HFF-Myc (cell line): ENCODE results near the gene LDLRAD4.
"Not testable (repeated sequence)": the region's sequence is repeated elsewhere in the genome, so short reads cannot be mapped to it uniquely, and the experiment has no call there.

Experiments
- DNase-seq: peaks from one replicate; pipeline ENCODE4 v3.0.0-alpha.2; 2011; ENCODE audit warnings: low read depth; ENCODE audit errors: extremely low read depth
- H3K4me3 ChIP-seq: replicated peaks from 2 replicates; pipeline ENCODE4 v1.5.1; 2011; ENCODE audit warnings: low read depth, mild to moderate bottlenecking, control low read depth, low read length
- TF ChIP-seq, protein P1 (sequence below): IDR thresholded peaks from 2 replicates; pipeline ENCODE4 v1.5.1; 2012; ENCODE audit warnings: mild to moderate bottlenecking, low read depth, low read length, control low read depth; ENCODE audit errors: missing control alignments

The LDLRAD4 gene

DNA sequence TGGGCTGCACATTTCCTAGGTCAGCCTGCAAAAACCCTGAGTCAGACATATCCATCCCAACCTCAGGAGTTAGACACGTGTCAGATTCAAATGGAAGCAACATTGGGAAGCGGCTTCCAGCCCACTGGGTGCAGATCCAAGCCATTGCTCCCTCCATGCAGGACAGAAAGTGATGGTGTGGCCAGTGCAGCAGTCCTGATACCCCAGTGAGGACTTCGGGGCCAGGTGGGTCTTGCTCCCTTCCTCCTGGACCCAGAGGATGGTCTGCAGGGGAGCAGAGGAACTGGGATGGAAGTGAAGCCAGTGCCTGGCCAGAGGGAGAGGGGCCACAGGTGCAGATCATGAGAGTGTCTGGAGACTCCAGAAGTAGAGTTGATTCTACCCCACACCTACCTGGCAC lies 255.8 kb downstream of the LDLRAD4 start:
- DNase-seq = no peak
- H3K4me3 ChIP-seq = no peak overlapping the region
- TF ChIP-seq, protein P1, sequence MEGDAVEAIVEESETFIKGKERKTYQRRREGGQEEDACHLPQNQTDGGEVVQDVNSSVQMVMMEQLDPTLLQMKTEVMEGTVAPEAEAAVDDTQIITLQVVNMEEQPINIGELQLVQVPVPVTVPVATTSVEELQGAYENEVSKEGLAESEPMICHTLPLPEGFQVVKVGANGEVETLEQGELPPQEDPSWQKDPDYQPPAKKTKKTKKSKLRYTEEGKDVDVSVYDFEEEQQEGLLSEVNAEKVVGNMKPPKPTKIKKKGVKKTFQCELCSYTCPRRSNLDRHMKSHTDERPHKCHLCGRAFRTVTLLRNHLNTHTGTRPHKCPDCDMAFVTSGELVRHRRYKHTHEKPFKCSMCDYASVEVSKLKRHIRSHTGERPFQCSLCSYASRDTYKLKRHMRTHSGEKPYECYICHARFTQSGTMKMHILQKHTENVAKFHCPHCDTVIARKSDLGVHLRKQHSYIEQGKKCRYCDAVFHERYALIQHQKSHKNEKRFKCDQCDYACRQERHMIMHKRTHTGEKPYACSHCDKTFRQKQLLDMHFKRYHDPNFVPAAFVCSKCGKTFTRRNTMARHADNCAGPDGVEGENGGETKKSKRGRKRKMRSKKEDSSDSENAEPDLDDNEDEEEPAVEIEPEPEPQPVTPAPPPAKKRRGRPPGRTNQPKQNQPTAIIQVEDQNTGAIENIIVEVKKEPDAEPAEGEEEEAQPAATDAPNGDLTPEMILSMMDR = no peak

DNA sequence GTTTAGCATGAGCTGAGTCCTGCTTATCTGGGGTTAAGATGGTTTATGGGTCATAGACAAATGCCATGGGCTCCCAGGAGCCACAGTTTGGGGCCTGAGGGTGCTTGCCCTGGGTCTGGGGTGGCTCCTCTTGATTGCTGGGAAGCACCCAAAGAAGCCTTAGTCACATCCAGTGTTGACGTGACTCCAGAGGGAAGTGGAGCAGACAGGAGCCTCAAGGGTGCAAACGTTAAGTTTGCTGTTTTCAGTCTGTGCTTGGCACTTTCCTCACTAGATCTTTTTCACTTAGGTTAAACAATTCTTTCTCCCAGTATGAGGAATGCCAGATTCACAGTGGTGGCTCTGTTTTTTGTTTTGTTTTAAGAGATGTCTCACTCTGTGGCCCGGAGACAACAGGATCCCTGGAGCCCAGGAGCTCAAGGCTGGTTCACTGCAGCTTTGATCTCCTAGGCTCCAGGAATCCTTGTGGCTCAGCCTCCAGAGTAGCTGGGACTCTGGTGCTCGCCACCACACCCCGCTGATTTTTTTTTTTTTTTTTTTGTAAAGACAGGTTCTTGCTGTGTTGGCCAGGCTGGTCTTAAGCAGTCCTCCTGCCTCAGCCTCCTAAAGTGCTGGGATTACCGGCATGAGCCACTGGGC lies 256.5 kb downstream of the LDLRAD4 start:
- TF ChIP-seq, protein P1 = no peak
- no peak for DNase-seq
- no peak overlapping the region for H3K4me3 ChIP-seq

DNA sequence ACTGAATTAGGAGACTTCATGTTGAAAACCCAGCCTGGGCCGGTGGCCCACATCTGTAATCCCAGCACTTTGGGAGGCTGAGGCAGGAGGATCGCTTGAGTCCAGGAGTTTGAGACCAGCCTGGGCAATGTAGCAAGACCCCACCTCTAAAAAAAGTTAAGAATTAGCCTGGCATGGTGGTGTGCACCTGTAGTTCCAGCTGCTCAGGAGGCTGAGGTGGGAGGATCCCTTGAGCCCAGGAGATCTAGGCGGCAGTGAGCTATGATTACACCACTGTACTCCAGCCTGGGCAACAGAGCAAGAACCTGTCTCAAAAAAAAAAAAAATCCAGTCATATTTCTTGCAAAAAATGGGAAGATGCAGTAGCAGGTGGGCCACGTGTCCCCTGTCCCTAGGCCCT lies 257.8 kb downstream of the LDLRAD4 start:
- not testable (repeated sequence) for H3K4me3 ChIP-seq, DNase-seq

DNA sequence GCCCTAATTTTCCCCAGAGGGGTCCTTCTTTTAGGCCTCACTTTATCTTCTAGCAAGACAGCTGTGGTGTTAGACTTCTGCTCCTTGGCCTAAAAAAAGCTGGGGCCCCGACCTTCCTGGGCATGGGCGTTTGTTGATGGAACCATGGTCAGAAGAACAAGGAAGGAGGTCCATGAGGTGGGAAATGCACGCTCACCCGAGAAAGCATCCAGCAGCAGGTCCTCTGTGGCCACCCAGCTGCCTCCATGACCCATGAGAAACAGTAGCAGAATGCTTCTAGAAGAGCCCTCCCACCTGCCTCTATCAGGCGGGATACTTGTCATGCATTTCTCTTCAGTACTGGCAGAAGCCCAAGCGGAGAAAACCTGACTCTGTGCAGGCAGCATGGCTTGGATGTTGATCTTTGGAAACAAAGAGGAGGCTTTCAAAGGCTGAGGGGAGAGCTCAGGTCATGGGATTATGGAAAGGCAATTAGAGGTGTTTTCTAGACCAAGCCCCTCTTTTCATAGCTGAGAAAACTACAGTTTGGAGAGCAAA lies 258.7 kb downstream of the LDLRAD4 start:
- H3K4me3 ChIP-seq = no peak overlapping the region
- DNase-seq = no peak
- TF ChIP-seq, protein P1 = no peak

DNA sequence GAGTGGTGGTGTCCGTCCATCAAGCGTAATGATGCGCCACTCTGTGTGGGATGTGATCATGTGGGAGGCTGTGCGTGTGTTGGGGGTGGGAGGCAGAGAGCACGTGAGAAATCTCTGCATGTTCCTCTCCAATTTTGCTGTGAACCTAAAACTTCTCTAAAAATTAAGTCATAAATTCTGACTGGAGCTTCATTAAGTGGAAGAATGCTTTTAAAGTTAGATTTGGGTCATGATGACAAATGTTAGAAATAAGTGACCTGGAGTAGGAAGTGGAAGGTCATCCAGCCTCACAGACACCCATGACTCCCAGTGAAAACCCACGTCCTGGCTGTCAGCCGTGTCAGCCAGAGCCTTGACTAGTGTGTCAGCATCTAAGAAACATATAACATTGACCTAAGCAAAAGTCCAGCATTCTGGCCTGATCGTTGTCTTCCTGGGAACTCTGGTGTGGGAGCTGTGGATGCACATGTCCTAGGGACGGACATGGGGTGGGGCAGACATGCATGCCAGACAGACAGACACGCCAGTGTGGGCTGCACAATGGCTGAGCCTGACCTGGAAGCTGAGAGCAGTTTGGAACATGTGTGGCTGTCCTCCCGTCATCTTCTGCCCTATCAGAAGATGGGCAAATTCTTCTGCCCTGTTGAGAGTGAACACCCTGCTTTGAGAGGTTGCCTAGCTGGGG lies 262.2 kb downstream of the LDLRAD4 start:
- no peak for DNase-seq
- no peak overlapping the region for H3K4me3 ChIP-seq
- TF ChIP-seq, protein P1 = no peak

DNA sequence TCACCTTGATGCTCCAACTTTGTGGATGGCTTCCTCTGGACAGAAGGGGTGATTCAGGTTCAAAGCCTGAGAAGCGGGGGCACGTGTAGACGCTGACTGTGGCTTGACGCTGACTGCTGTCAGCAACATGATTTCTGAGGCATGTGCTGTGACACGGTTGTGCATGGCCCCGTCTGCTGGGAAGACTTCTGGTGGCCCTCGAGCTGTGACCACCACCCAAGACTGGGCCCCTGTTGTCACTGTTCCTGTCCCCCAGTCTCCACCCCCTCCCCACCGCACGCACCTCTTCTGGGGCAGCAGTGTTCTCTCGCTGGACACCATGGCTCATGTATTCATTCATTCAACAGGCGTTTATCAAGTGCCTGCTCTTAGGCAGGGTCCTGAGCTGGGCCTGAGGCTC lies 262.8 kb downstream of the LDLRAD4 start:
- TF ChIP-seq, protein P1 = no peak
- no peak overlapping the region for H3K4me3 ChIP-seq
- DNase-seq = no peak

DNA sequence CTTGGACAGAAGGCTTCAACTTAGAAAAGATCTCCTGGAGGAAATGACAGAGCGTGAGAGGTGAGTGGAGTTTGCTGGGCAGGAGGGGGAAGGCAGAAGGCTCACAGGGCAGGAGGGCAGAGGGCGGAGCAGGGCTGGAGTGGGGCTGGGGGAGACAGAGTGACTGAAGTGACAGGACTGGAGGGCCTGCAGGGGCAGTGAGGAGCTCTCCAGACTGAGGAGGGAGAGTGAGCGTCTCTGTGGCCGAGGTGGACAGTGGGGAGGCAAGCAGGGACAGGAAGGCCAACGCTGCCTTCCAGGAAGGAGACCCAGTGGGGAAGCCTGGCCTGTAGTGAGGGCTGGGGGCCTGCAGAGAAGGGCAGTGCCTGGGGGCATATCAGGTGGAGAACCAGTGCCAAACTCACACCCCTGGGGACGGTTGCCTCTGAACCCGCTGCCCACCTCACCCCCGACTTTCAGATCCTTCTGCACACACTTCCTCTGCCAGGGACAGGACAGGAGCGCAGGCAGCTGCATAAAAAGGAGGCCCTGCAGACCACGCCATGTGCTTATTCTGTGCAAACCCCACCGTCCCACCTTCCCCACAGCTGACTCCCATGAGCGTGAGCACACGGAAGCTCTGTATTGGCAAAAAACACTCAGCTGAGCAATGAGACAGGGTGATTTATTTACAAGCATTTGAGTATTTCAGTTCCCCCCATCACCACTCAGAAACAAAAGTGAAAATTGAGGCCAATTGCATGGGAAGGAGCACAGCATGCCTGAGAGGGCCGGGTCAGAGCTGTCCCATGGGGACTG lies 263.5 kb downstream of the LDLRAD4 start:
- DNase-seq = no peak
- TF ChIP-seq, protein P1 = no peak
- H3K4me3 ChIP-seq = no peak overlapping the region
